Naive thymus-derived CD4-positive, alpha-beta T cell (primary cell): ENCODE data around the gene KCNJ13. TPM values are rescaled to one million over a fixed set of nuclear protein-coding genes. Genes with fewer than 3 reads are reported as not detected.

Experiments
- ATAC-seq: fragments of 150-1000 bp; cut with Tn5 transposase; 2 replicates; pipeline ENCODE4 v1.10.0; 2021; ENCODE audit warnings: mild to moderate bottlenecking, moderate library complexity
- CTCF ChIA-PET: fragments of 350-600 bp; sonication (Branson Sonifier 250); formaldehyde crosslinking; loops from one replicate; lab custom pipeline; 2021; ENCODE audit warnings: antibody characterized with exemption; lab: Charles Lee
- POLR2A ChIA-PET: fragments of 350-600 bp; sonication (Branson Sonifier 250); formaldehyde crosslinking; loops from one replicate; lab custom pipeline; 2021; ENCODE audit warnings: antibody characterized with exemption, inconsistent platforms; lab: Charles Lee
- DNase-seq, 9 donors: peaks; one replicate each; pipeline versions ENCODE4 v3.0.0 to v3.0.0-alpha.2; 2020 to 2022; ENCODE audit warnings: mixed read lengths in 1 of 9
- H3K27ac ChIP-seq: one replicate; pipeline ENCODE4 v1.7.0; 2013; ENCODE audit warnings: mild to moderate bottlenecking, low read depth, low read length, moderate library complexity
- H3K27me3 ChIP-seq, 2 donors: one replicate each; pipeline ENCODE4 v1.7.0; 2013; ENCODE audit warnings: low read length in 2 of 2, mild to moderate bottlenecking in 2 of 2, moderate library complexity in 2 of 2; ENCODE audit not compliant: control insufficient read depth in 2 of 2, insufficient read depth in 2 of 2
- H3K36me3 ChIP-seq, 3 experiments: 1 replicate in 2 of 3; 2 replicates in 1 of 3; pipeline ENCODE4 v1.7.0; 2013; ENCODE audit warnings: low read length in 3 of 3, mild to moderate bottlenecking in 3 of 3, moderate library complexity in 1 of 3; ENCODE audit not compliant: insufficient read depth in 3 of 3, control insufficient read depth in 2 of 3
- H3K4me1 ChIP-seq, 2 donors: one replicate each; pipeline ENCODE4 v1.7.0; 2013; ENCODE audit warnings: low read length in 2 of 2, mild to moderate bottlenecking in 2 of 2, moderate library complexity in 1 of 2; ENCODE audit not compliant: control insufficient read depth in 2 of 2, insufficient read depth in 2 of 2
- H3K4me3 ChIP-seq: 2 replicates; pipeline ENCODE4 v1.7.0; 2013; ENCODE audit warnings: mild to moderate bottlenecking, low read length
- H3K9me3 ChIP-seq, 3 experiments: 1 replicate in 2 of 3; 2 replicates in 1 of 3; pipeline ENCODE4 v1.7.0; 2013; ENCODE audit warnings: low read length in 3 of 3; ENCODE audit not compliant: control insufficient read depth in 2 of 3
- H3K27ac Mint-ChIP-seq, 9 donors: one replicate each; pipeline ENCODE4 v1.8.0; 2020 to 2022; ENCODE audit warnings: mixed read lengths in 9 of 9, mild to moderate bottlenecking in 8 of 9, moderate library complexity in 5 of 9, inconsistent platforms in 2 of 9
- H3K27me3 Mint-ChIP-seq, 5 donors: one replicate each; pipeline ENCODE4 v1.8.0; 2021 to 2022; ENCODE audit warnings: mixed read lengths in 5 of 5, mild to moderate bottlenecking in 1 of 5
- H3K36me3 Mint-ChIP-seq, 5 donors: one replicate each; pipeline ENCODE4 v1.8.0; 2020 to 2022; ENCODE audit warnings: mixed read lengths in 5 of 5, mild to moderate bottlenecking in 3 of 5, inconsistent platforms in 1 of 5
- H3K4me1 Mint-ChIP-seq, 7 donors: one replicate each; pipeline ENCODE4 v1.8.0; 2020 to 2022; ENCODE audit warnings: mixed read lengths in 7 of 7, mild to moderate bottlenecking in 3 of 7, inconsistent platforms in 1 of 7
- H3K4me3 Mint-ChIP-seq, 10 donors: one replicate each; pipeline ENCODE4 v1.8.0; 2020 to 2022; ENCODE audit warnings: mild to moderate bottlenecking in 10 of 10, mixed read lengths in 10 of 10, moderate library complexity in 6 of 10, inconsistent platforms in 2 of 10
- H3K9me3 Mint-ChIP-seq, 11 donors: one replicate each; pipeline ENCODE4 v1.8.0; 2020 to 2022; ENCODE audit warnings: mixed read lengths in 11 of 11, mild to moderate bottlenecking in 4 of 11, inconsistent platforms in 1 of 11, moderate library complexity in 1 of 11
- intact Hi-C, 2 donors: fragments of 100-400 bp; cut with micrococcal nuclease; formaldehyde crosslinking; loops; one replicate each; pipeline ENCODE4 v1.15.1; 2023
- polyA plus RNA-seq, 2 donors: library from polyadenylated mRNA; unstranded; fragments of 300-500 nt; fragmentation: Illumina TruSeq; gene quantifications; one replicate each; pipeline ENCODE4 v1.2.3, GENCODE V29; 2021
- total RNA-seq, 6 experiments: library from RNA in 5 of 6; stranded (reverse) in 5 of 6; gene quantifications; 1 replicate in 5 of 6; 2 replicates in 1 of 6; pipeline ENCODE4 v1.2.3 and lab custom pipeline; 2021 to 2026

Gene KCNJ13
- total and polyA plus RNA-seq, 7 experiments from 2014 or later = 0.50 TPM; not detected in 6

DNA sequence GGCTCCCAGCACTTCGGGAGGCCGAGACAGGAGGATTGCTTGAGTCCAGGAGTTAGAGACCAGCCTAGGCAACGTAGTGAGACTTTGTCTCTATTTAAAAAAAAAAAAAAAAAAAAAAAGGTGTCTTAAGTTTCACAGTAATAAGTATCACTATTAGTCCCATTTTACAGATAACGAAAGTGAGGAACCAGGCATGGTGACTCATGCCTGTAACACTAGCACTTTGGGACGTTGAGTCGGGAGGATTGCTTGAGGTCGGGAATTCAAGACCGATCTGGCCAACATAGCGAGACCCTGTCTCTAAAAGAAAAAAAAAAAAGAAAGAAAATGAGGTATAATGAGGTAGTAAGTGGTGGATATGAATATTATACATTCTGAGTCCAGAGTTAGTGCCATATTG, 2.5 kb downstream of the KCNJ13 start:
- Histone ChIP-seq H3K27me3 (no peaks in the 10 kb centered on the region), H3K4me3 (no peak overlapping the region), H3K36me3 (peaks cover 0 to 25% (median 0%) of the 10 kb centered on the region in 3 experiments), H3K9me3 (no peaks in the 10 kb centered on the region), H3K27ac (no peak overlapping the region), H3K4me1 (peaks cover 5 to 11% of the 10 kb centered on the region in 2 donors)
- H3K4me1 Mint-ChIP-seq = peaks cover 11 to 33% (median 27%) of the 10 kb centered on the region in 7 donors
- POLR2A ChIA-PET = interaction anchor here (1.2 kb wide), 1 partner anchor 35 kb away, joined by 3 read pairs; no protein-coding TSS in a partner anchor
- no peak overlapping the region for H3K4me3 Mint-ChIP-seq
- DNase-seq (no peak), ATAC-seq (no peak)
- CTCF ChIA-PET = interaction anchor here (0.9 kb wide), 1 partner anchor 280 kb away, joined by 4 read pairs; no protein-coding TSS in a partner anchor
- H3K27me3 Mint-ChIP-seq = no peaks in the 10 kb centered on the region
- peaks cover 0 to 32% (median 17%) of the 10 kb centered on the region in 5 donors for H3K36me3 Mint-ChIP-seq
- intact Hi-C loops = no loop called here
- H3K9me3 Mint-ChIP-seq = no peaks in the 10 kb centered on the region
- peak overlapping the region in 1 of 9 donors; percentile 57 for H3K27ac Mint-ChIP-seq

DNA sequence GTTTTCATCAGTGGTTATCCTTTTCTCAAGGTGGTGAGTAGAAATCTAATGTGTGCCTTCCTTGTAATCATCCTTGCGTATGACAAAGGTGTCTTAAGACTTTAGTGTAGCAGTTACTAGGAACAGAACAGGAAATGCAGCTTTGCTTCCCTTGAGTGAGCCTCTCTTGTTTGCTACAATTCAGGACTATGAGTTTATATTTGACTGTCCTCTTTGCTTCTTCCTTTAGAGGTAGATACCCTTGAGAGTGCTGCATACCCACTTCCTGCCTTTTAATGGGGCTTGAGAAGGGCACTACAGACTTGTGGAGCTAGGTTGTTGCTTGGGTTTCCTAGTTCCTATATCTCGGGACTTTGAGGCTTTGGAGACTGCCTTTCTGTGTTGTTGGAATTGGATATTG, 3.8 kb downstream of the KCNJ13 start:
- Mint-ChIP-seq H3K36me3 (peaks cover 6 to 36% (median 18%) of the 10 kb centered on the region in 5 donors), H3K27ac (peak overlapping the region in 8 of 9 donors; percentile 1 to 76 (median 55)), H3K27me3 (no peaks in the 10 kb centered on the region), H3K4me1 (peaks cover 11 to 38% (median 30%) of the 10 kb centered on the region in 7 donors), H3K9me3 (no peaks in the 10 kb centered on the region), H3K4me3 (peak overlapping the region in 4 of 10 donors; percentile 3 to 52 (median 28))
- Histone ChIP-seq H3K27me3 (no peaks in the 10 kb centered on the region), H3K9me3 (no peaks in the 10 kb centered on the region), H3K36me3 (peaks cover 0 to 29% (median 0%) of the 10 kb centered on the region in 3 experiments), H3K4me1 (peaks cover 5 to 11% of the 10 kb centered on the region in 2 donors), H3K4me3 (no peak overlapping the region), H3K27ac (no peak overlapping the region)
- peak in 2 of 9 donors; percentile 0 to 11 for DNase-seq
- ChIA-PET CTCF (interaction anchor here (0.6 to 1.3 kb wide), 3 partner anchors 9 to 20 kb away, joined by 3 to 5 read pairs (median 3); no protein-coding TSS in a partner anchor), POLR2A (interaction anchor here (1.2 kb wide), 1 partner anchor 36 kb away, joined by 3 read pairs; no protein-coding TSS in a partner anchor)
- intact Hi-C loops = no loop called here
- ATAC-seq = no peak

DNA sequence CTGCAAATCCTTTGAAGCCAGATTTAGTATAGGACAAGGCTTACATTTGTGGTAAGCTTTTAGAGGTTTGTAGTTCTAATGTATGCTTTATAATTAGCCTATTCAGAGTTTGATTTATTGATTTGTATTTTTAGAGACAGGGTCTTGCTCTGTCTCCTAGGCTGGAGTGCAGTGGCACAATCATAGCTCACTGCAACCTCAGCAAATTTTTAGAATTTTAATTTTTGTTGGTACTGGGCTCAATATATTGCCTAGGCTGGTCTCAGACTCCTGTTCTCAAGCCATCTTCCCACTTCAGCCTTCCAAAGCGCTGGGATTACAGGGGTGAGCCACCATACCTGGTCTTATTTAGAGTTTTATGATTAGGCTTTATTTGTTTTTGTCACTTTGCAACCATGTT, 4.5 kb downstream of the KCNJ13 start:
- peak overlapping the region in 5 of 9 donors; percentile 1 to 68 (median 57) for H3K27ac Mint-ChIP-seq
- peaks cover 0 to 25% (median 0%) of the 10 kb centered on the region in 3 experiments for H3K36me3 ChIP-seq
- peaks cover 6 to 36% (median 18%) of the 10 kb centered on the region in 5 donors for H3K36me3 Mint-ChIP-seq
- ATAC-seq (no peak), DNase-seq (no peak)
- no peaks in the 10 kb centered on the region for H3K27me3 ChIP-seq
- H3K9me3 Mint-ChIP-seq = no peaks in the 10 kb centered on the region
- peaks cover 11 to 38% (median 30%) of the 10 kb centered on the region in 7 donors for H3K4me1 Mint-ChIP-seq
- peak overlapping the region in 4 of 10 donors; percentile 3 to 52 (median 28) for H3K4me3 Mint-ChIP-seq
- no peaks in the 10 kb centered on the region for H3K9me3 ChIP-seq
- H3K27me3 Mint-ChIP-seq = no peaks in the 10 kb centered on the region
- ChIA-PET CTCF (interaction anchor here (1.3 kb wide), 1 partner anchor 15 kb away, joined by 3 read pairs; no protein-coding TSS in a partner anchor), POLR2A (no interaction called here)
- no peak overlapping the region for H3K4me3 ChIP-seq
- intact Hi-C loops = no loop called here
- peaks cover 5 to 11% of the 10 kb centered on the region in 2 donors for H3K4me1 ChIP-seq
- H3K27ac ChIP-seq = no peak overlapping the region

DNA sequence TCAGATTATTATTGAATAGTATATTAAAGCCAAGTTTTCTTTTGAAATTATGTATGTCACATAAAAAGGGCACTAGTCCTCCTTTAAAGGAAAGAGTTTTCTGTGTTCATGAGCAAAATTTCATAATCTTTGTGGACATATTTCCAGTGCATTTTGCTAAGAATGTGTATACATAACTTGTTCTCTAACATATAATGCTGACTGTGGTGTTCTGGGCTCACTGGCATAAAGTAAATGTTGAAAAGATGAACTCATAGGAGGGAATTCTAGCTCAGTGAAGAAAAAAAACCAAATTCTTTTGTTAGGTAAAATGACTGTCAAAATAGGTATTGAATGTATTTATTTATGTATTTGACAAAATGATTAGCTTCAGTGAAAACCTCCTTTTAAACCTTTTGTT, 6.2 kb downstream of the KCNJ13 start:
- Mint-ChIP-seq H3K9me3 (no peaks in the 10 kb centered on the region), H3K27me3 (no peaks in the 10 kb centered on the region), H3K27ac (peak overlapping the region in 2 of 9 donors; percentile 5 to 22), H3K4me3 (no peak overlapping the region), H3K36me3 (peaks cover 6 to 40% (median 27%) of the 10 kb centered on the region in 5 donors), H3K4me1 (peaks cover 11 to 39% (median 32%) of the 10 kb centered on the region in 7 donors)
- H3K27ac ChIP-seq = no peak overlapping the region
- ATAC-seq (no peak), DNase-seq (no peak)
- H3K9me3 ChIP-seq = no peaks in the 10 kb centered on the region
- ChIA-PET POLR2A (interaction anchor here (0.6 kb wide), 2 partner anchors 22 to 262 kb away, joined by 3 to 4 read pairs; no protein-coding TSS in a partner anchor), CTCF (no interaction called here)
- H3K4me3 ChIP-seq = no peak overlapping the region
- peaks cover 5 to 11% of the 10 kb centered on the region in 2 donors for H3K4me1 ChIP-seq
- peaks cover 0 to 25% (median 0%) of the 10 kb centered on the region in 3 experiments for H3K36me3 ChIP-seq
- intact Hi-C loops = no loop called here
- no peaks in the 10 kb centered on the region for H3K27me3 ChIP-seq

DNA sequence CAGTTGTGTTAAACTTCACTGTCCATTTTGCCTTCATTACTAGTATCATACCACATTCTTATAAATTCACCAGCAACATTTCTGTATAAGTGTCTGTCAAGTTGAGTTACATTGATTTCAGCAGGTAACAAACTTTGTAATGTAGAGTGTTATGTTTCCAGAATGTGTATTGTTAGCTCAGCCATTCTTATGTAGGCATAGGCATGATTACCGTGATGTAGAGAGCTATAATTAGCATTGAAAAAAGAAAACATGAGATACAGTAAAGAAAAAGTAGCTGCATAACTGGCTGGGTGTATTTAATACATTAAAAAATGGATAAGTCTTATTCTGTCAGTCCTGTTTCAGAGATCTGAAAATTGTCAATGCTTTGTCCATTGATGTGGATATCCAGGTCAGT, 8.5 kb downstream of the KCNJ13 start:
- CTCF ChIA-PET = no interaction called here
- Mint-ChIP-seq H3K4me1 (peaks cover 12 to 35% (median 29%) of the 10 kb centered on the region in 7 donors), H3K27ac (no peak overlapping the region), H3K9me3 (no peaks in the 10 kb centered on the region), H3K27me3 (no peaks in the 10 kb centered on the region), H3K36me3 (peaks cover 6 to 48% (median 27%) of the 10 kb centered on the region in 5 donors), H3K4me3 (no peak overlapping the region)
- POLR2A ChIA-PET = interaction anchor here (0.6 kb wide), 3 partner anchors 9 to 386 kb away, joined by 3 read pairs; partner anchors contain the start of gene KCNJ13
- intact Hi-C loops = no loop called here
- Histone ChIP-seq H3K36me3 (peaks cover 0 to 32% (median 0%) of the 10 kb centered on the region in 3 experiments), H3K9me3 (no peaks in the 10 kb centered on the region), H3K4me1 (peaks cover 5 to 11% of the 10 kb centered on the region in 2 donors), H3K4me3 (no peak overlapping the region), H3K27me3 (no peaks in the 10 kb centered on the region), H3K27ac (no peak overlapping the region)
- no peak for DNase-seq
- no peak for ATAC-seq

DNA sequence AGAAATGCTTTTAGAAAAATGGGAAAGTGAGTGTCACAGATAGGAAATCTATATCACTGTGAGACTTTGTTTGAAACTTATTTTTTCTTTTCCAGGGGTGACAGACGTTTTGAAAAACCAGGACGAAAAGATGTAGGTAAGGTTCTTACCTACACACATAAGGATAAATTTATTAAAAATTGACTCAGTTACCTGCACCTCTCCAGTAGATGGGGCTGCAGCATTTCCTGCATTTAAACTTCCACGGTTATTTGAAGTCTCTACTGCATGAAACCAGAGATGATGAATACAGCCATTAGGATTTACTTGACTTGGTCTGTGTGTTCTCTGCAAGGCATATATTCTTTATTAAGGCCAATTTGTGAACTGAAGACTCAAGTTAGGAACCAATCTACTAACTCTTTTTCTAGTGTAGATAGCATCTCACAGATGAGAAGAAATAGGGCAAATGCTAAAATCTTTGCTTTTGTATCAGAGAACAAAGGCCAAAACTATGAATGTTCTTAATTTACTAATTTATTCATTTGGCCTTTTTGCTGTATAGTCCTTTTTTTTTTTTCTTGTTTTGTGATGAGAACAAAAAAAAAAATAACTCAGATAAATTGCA, 15.0 kb downstream of the KCNJ13 start:
- no peak overlapping the region for H3K27ac ChIP-seq
- CTCF ChIA-PET = interaction anchor here (0.6 kb wide), 1 partner anchor 192 kb away, joined by 4 read pairs; no protein-coding TSS in a partner anchor
- peaks cover 0 to 11% of the 10 kb centered on the region in 2 donors for H3K4me1 ChIP-seq
- ATAC-seq (peak; percentile 66), DNase-seq (peak in 7 of 9 donors; percentile 11 to 53 (median 36))
- H3K36me3 Mint-ChIP-seq = peaks cover 0 to 51% (median 21%) of the 10 kb centered on the region in 5 donors
- no peak overlapping the region for H3K4me3 Mint-ChIP-seq
- intact Hi-C loops = loop anchor here (1.0 to 5.0 kb wide), 4 partner anchors 291 to 506 kb away; partner anchors contain the start of gene ATG16L1 (in 2 of the 2)
- peaks cover 0 to 22% (median 5%) of the 10 kb centered on the region in 3 experiments for H3K36me3 ChIP-seq
- H3K27me3 Mint-ChIP-seq = no peaks in the 10 kb centered on the region
- no peaks in the 10 kb centered on the region for H3K9me3 ChIP-seq
- H3K27ac Mint-ChIP-seq = no peak overlapping the region
- H3K9me3 Mint-ChIP-seq = no peaks in the 10 kb centered on the region
- no peak overlapping the region for H3K4me3 ChIP-seq
- POLR2A ChIA-PET = no interaction called here
- no peaks in the 10 kb centered on the region for H3K27me3 ChIP-seq
- peaks cover 5 to 32% (median 17%) of the 10 kb centered on the region in 7 donors for H3K4me1 Mint-ChIP-seq
